HFFc6 (cell line): Measurements from ENCODE around the gene MED25. TPM values are rescaled to one million over a fixed set of nuclear protein-coding genes. Genes with fewer than 3 reads are reported as not detected.

ENCODE experiments used
- DNase-seq: peaks from one replicate; pipeline ENCODE4 v3.0.0-alpha.2; 2018
- H3K27ac Mint-ChIP-seq: 2 replicates; pipeline ENCODE4 v1.8.0; 2020; ENCODE audit warnings: mild to moderate bottlenecking, mixed read lengths
- H3K27me3 Mint-ChIP-seq: 2 replicates; pipeline ENCODE4 v1.8.0; 2021; ENCODE audit warnings: mild to moderate bottlenecking, moderate library complexity, mixed read lengths; ENCODE audit not compliant: insufficient read depth
- H3K36me3 Mint-ChIP-seq: 2 replicates; pipeline ENCODE4 v1.8.0; 2021; ENCODE audit warnings: low read depth, mixed read lengths
- H3K4me1 Mint-ChIP-seq: 2 replicates; pipeline ENCODE4 v1.8.0; 2020; ENCODE audit warnings: low read depth, mixed read lengths
- H3K4me3 Mint-ChIP-seq: 2 replicates; pipeline ENCODE4 v1.8.0; 2020; ENCODE audit warnings: mild to moderate bottlenecking, moderate library complexity, mixed read lengths
- H3K9me3 Mint-ChIP-seq: 2 replicates; pipeline ENCODE4 v1.8.0; 2020; ENCODE audit warnings: mild to moderate bottlenecking, mixed read lengths
- total RNA-seq, 6 experiments: library from RNA; stranded (reverse); fragmentation: NEBNext Ultra II Directional; extraction: Animal tissue kit (Norgen Biotek cat#: 25700); gene quantifications; 2 replicates in 1 of 6; 3 replicates in 5 of 6; pipeline ENCODE4 v1.2.3, GENCODE V29; 2021
- TF ChIP-seq, protein P1 (sequence below): fragments of 200-600 bp; sonication (generic); IDR thresholded peaks from 2 replicates; pipeline ENCODE4 v1.5.0; 2021; ENCODE audit warnings: antibody characterized with exemption, mild to moderate bottlenecking

The MED25 gene
- total RNA-seq, 6 experiments from 2014 or later = 44.5 to 50.6 (median 47.8) TPM

DNA sequence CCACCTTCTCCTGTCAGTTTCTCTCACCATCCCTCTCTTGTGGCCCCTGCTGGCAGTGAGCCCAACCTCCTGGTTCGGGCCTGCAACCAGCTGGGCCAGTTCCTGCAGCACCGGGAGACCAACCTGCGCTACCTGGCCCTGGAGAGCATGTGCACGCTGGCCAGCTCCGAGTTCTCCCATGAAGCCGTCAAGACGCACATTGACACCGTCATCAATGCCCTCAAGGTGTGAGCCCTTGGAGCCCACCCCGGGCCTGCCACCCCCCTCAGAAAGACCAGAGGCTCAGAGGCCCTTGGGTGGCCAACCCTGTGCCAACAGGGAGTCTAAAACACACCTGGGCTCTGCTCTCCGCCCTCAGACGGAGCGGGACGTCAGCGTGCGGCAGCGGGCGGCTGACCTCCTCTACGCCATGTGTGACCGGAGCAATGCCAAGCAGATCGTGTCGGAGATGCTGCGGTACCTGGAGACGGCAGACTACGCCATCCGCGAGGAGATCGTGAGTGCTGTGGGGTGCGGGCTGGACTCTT is 18.8 kb upstream of the MED25 start:
- Mint-ChIP-seq H3K27ac (no peak overlapping the region), H3K9me3 (no peaks in the 10 kb centered on the region), H3K36me3 (peaks cover 29% of the 10 kb centered on the region), H3K4me3 (no peak overlapping the region), H3K4me1 (peaks cover 6% of the 10 kb centered on the region), H3K27me3 (no peaks in the 10 kb centered on the region; the same call in 1 of the 2 replicates)
- DNase-seq = no peak
- TF ChIP-seq, protein P1, sequence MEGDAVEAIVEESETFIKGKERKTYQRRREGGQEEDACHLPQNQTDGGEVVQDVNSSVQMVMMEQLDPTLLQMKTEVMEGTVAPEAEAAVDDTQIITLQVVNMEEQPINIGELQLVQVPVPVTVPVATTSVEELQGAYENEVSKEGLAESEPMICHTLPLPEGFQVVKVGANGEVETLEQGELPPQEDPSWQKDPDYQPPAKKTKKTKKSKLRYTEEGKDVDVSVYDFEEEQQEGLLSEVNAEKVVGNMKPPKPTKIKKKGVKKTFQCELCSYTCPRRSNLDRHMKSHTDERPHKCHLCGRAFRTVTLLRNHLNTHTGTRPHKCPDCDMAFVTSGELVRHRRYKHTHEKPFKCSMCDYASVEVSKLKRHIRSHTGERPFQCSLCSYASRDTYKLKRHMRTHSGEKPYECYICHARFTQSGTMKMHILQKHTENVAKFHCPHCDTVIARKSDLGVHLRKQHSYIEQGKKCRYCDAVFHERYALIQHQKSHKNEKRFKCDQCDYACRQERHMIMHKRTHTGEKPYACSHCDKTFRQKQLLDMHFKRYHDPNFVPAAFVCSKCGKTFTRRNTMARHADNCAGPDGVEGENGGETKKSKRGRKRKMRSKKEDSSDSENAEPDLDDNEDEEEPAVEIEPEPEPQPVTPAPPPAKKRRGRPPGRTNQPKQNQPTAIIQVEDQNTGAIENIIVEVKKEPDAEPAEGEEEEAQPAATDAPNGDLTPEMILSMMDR = no peak

DNA sequence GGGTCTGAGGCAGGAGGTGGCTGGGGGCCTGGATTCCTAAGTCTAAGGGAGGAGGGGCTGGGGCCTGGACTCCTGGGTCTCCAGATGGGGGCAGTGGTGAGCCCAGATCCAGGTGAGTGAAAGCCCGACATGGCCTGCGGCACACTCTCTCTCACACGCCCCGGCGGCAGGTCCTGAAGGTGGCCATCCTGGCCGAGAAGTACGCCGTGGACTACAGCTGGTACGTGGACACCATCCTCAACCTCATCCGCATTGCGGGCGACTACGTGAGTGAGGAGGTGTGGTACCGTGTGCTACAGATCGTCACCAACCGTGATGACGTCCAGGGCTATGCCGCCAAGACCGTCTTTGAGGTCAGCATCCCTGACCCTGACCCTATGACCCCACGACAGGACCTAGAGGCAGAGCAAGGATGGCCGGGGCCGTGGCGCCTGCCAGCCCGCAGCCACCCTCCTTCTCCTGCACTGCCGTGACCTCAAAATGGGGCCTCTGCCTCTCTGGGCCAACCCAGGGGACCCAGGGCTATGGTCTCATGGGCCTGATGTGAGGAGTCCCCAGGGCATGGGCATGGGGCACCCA is 18.2 kb upstream of the MED25 start:
- no peak overlapping the region for H3K4me3 Mint-ChIP-seq

DNA sequence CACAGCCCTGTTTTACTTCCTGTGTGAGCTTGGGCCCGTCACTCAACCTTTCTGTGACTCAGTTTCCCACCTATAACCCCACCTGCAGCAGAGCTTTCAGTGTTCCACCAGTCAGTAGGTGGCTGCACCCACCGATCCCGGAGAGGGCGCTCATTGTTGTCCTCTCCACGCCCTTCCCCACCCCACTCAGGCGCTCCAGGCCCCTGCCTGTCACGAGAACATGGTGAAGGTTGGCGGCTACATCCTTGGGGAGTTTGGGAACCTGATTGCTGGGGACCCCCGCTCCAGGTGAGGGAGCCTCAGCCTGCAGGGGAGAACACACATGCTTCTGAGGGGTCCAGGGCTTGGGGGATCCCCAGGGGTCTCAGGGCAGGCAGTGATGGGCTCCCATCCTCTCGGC is 17.3 kb upstream of the MED25 start:
- Mint-ChIP-seq H3K4me3 (no peak overlapping the region), H3K27ac (no peak overlapping the region), H3K4me1 (peaks cover 6% of the 10 kb centered on the region)

More for the DNA sequence above, 18.2 kb upstream of the MED25 start:
- TF ChIP-seq, protein P1 = peak; percentile 40
- Mint-ChIP-seq H3K27ac (no peak overlapping the region), H3K9me3 (no peaks in the 10 kb centered on the region), H3K4me1 (peaks cover 6% of the 10 kb centered on the region), H3K27me3 (no peaks in the 10 kb centered on the region; the same call in 1 of the 2 replicates), H3K36me3 (peaks cover 26% of the 10 kb centered on the region)
- DNase-seq = no peak

DNA sequence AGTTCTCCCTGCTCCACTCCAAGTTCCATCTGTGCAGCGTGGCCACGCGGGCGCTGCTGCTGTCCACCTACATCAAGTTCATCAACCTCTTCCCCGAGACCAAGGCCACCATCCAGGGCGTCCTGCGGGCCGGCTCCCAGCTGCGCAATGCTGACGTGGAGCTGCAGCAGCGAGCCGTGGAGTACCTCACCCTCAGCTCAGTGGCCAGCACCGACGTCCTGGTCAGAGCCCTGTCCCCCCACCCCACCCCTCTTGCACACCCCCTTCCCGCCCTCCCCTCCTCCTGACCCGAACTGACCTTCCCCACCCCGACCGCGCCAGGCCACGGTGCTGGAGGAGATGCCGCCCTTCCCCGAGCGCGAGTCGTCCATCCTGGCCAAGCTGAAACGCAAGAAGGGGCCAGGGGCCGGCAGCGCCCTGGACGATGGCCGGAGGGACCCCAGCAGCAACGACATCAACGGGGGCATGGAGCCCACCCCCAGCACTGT is 16.6 kb upstream of the MED25 start:
- peaks cover 6% of the 10 kb centered on the region for H3K4me1 Mint-ChIP-seq
- no peak overlapping the region for H3K4me3 Mint-ChIP-seq
- H3K27me3 Mint-ChIP-seq = peaks cover 2% of the 10 kb centered on the region
- H3K9me3 Mint-ChIP-seq = no peaks in the 10 kb centered on the region
- H3K36me3 Mint-ChIP-seq = peaks cover 30% of the 10 kb centered on the region
- no peak overlapping the region for H3K27ac Mint-ChIP-seq
- TF ChIP-seq, protein P1 = no peak
- no peak for DNase-seq

More for the DNA sequence above, 17.3 kb upstream of the MED25 start:
- Mint-ChIP-seq H3K27me3 (no peaks in the 10 kb centered on the region; the same call in 1 of the 2 replicates), H3K36me3 (peaks cover 26% of the 10 kb centered on the region), H3K9me3 (no peaks in the 10 kb centered on the region)
- DNase-seq = no peak
- TF ChIP-seq, protein P1 = no peak

DNA sequence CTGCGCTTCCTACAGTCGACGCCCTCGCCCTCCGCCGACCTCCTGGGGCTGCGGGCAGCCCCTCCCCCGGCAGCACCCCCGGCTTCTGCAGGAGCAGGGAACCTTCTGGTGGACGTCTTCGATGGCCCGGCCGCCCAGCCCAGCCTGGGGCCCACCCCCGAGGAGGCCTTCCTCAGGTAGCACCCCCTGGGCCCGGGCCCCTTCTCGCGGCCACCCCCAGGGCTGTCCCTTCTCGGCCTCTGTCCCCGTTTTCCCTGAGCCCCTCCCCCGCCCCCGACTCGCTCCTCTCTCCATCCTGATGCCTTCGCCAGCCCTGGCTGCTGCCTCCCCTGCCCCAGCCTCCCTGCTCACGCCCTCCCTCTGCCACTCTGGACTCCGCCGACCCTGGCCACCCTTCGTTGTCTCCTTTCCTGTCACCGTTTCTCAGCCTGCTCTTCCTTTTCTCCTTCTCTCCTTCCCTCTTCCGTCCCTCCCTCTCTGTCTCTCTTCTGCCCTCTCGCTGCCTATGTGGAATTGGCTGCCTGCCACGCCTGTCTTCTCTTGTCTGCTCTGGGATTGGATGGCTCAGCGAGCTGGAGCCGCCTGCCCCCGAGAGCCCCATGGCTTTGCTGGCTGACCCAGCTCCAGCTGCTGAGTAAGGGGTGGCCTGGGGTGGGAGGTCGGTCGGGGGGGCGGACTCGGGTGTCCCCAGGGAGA is 16.0 kb upstream of the MED25 start:
- Mint-ChIP-seq H3K27me3 (peaks cover 2% of the 10 kb centered on the region; the same call in 1 of the 2 replicates), H3K27ac (peak overlapping the region; percentile 66), H3K4me1 (peaks cover 6% of the 10 kb centered on the region), H3K4me3 (peak overlapping the region; percentile 67), H3K36me3 (peaks cover 28% of the 10 kb centered on the region), H3K9me3 (no peaks in the 10 kb centered on the region)
- TF ChIP-seq, protein P1 = peak; percentile 43; the same call in 1 of the 2 replicates
- DNase-seq = peak; percentile 71
